ENCODE results near the gene SLC25A44. TPM values are rescaled to one million over a fixed set of nuclear protein-coding genes. Genes with fewer than 3 reads are reported as not detected.

SLC25A44 gene
- total RNA-seq, 2 donors from 2014 or later: 15.5 to 18.5 TPM

DNA sequence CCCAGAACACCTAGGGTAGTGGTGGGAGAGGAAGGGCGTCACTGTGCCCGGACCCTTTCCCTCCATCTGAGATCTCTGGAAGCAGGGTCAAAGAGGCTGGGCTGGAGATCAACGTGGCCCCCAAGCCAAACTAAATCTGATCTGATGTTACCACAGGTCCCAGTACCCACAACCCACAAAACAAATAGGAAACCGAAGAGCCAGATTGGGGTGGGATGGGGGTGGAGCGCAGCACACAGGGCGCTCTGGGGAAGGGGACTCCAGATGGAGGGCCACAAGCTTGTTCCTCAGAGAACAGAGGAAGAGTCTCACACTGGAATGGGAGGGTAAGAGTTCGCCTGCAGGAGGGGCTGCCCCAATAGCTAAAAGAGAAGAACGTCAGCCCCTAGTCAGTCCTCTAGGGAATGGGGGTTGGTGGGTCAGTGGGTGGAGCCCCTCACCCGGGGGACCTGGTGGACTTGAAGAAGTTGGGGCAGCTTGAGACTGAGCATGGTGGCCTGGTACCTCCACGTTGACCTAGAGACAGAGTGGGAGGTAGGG lies 52.4 kb downstream of the SLC25A44 start:
- peaks cover 0 to 49% of the 10 kb centered on the region in 2 donors for H3K4me1 ChIP-seq
- H3K27ac ChIP-seq: no peak overlapping the region
- peak overlapping the region in 1 of 2 donors; percentile 33 for H3K4me3 ChIP-seq
- TF ChIP-seq CTCF (IDR thresholded peaks at IDR 0.05): no peak
- no peaks in the 10 kb centered on the region for H3K9me3 ChIP-seq
- H3K27me3 ChIP-seq: no peaks in the 10 kb centered on the region
- H3K36me3 ChIP-seq: peaks cover 22% of the 10 kb centered on the region
- DNase-seq (ENCODE audit: low spot score): no peak

DNA sequence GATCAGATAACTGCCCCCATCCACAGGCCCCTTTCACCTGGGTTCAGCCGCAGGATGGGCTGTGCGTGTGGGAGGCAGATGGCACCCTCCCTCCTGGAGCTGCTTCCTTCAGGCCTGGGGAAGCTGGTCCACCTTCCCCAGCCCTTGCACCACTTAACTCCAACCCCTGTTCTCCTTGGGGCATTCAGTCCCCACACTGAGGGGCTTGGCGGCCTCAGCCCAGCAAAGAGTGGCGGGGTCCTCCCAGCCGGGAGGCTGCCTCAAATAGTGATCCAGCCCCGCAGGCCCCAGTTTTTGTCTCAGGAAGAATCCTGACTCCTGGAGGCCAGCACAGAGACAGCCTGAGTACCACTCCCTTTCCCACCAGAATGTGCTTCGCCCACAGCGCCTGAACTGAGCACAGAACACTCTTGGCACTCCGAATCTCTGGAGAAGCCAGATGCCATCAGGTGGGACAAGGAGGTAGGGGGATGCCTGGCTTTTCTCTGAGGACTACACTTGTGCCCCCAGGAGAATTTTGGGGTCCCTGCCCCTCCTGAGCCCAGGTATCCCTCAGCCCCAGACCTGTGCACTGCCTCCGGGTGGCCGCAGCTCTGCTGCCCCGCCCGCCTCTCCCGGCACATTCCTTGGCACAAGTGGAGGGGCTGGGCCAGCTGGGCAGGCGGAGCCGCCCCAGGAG lies 53.0 kb downstream of the SLC25A44 start:
- Histone ChIP-seq H3K27me3 (no peaks in the 10 kb centered on the region), H3K4me3 (no peak overlapping the region), H3K9me3 (no peaks in the 10 kb centered on the region), H3K27ac (no peak overlapping the region), H3K4me1 (peaks cover 0 to 49% of the 10 kb centered on the region in 2 donors), H3K36me3 (peaks cover 28% of the 10 kb centered on the region)
- no peak for DNase-seq (ENCODE audit: low spot score)
- TF ChIP-seq CTCF (IDR thresholded peaks at IDR 0.05): no peak

DNA sequence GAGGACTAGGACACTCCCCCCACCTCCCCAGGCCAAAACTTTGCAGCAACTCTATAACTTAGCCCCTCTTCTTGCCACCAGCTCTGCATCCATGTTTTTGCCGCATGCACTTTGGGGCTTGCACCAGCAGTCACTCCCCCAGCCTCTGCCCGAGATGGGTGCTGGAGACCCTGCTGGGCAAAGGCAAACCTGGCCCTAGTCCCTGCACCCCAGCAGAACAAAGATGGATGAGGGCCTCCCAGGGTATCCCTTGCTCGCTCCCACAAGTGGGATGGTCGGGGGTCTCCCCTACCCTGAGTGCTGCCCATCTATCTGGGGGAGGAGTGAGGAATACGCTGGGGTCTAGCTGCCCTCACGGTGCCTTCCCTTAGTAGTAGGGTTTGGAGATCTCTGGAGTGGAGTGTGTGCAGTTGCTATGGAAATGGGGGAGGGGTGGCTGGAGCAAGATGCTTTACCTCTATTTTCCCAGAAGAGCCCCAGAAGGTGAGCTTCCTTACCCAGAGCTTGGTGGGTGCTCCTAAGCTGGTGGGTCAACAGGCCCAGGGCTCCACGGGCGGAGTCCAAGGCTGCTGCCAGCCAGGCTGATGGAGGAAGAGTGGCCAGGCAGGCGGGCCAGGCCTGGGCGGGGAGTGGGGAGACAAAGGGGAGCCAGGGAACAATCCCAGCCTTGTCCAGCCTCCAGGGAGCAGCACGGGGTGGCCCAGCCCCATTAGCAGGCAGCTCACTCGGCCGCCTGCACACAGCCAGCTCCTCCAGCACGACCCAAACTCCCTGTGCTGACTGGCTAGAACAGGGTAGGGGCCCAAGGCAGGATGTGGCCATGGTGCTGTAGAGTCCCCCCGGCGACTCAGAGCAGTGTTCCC lies 53.8 kb downstream of the SLC25A44 start, which contains the start of gene PAQR6:
PAQR6 (minus strand) TSS at position 597 of the 863 bp plus-strand sequence. CDS start 1,325 bp downstream, outside the sequence.
- Histone ChIP-seq H3K27ac (no peak within 1 kb of the TSS), H3K36me3 (peaks cover 36% of the 10 kb centered on the region), H3K9me3 (no peaks in the 10 kb centered on the region), H3K4me3 (no peak within 1 kb of the TSS), H3K4me1 (peaks cover 0 to 49% of the 10 kb centered on the region in 2 donors), H3K27me3 (no peaks in the 10 kb centered on the region)
- DNase-seq (ENCODE audit: low spot score): no peak
- no peak for TF ChIP-seq CTCF (IDR thresholded peaks at IDR 0.05)

GRCh38 chr1:156248323-156248683 lies 54.4 kb downstream of the SLC25A44 start:
- TF ChIP-seq CTCF (IDR thresholded peaks at IDR 0.05): no peak
- H3K4me1 ChIP-seq: peaks cover 0 to 49% of the 10 kb centered on the region in 2 donors
- no peak overlapping the region for H3K4me3 ChIP-seq
- no peak for DNase-seq (ENCODE audit: low spot score)
- no peaks in the 10 kb centered on the region for H3K27me3 ChIP-seq
- H3K9me3 ChIP-seq: no peaks in the 10 kb centered on the region
- H3K27ac ChIP-seq: no peak overlapping the region
- H3K36me3 ChIP-seq: peaks cover 42% of the 10 kb centered on the region

GRCh38 chr1:156249593-156249992 lies 55.7 kb downstream of the SLC25A44 start:
- DNase-seq (ENCODE audit: low spot score): no peak
- no peak for TF ChIP-seq CTCF (IDR thresholded peaks at IDR 0.05)
- Histone ChIP-seq H3K4me1 (peaks cover 0 to 49% of the 10 kb centered on the region in 2 donors), H3K9me3 (no peaks in the 10 kb centered on the region), H3K27me3 (no peaks in the 10 kb centered on the region), H3K4me3 (no peak overlapping the region), H3K27ac (no peak overlapping the region), H3K36me3 (peaks cover 53% of the 10 kb centered on the region)

All from right atrium auricular region (tissue), 2 donors.